Measurements from ENCODE around the gene FGD5.

Gene FGD5

GRCh38 chr3:14947886-14948608, 129.3 kb downstream of the FGD5 start:
- TF ChIP-seq GATA3 (IDR thresholded peaks at IDR 0.05; ENCODE audit: low read depth, low read length) = no peak
- TF ChIP-seq GATA2 (IDR thresholded peaks at IDR 0.05; ENCODE audit: low read depth, low read length) = no peak

GRCh38 chr3:14948609-14949038, 129.9 kb downstream of the FGD5 start:
- TF ChIP-seq GATA3 (IDR thresholded peaks at IDR 0.05; ENCODE audit: low read depth, low read length) (no peak), GATA2 (IDR thresholded peaks at IDR 0.05; ENCODE audit: low read depth, low read length) (no peak)

GRCh38 chr3:14949126-14949525, 130.4 kb downstream of the FGD5 start:
- TF ChIP-seq GATA2 (IDR thresholded peaks at IDR 0.05; ENCODE audit: low read depth, low read length) (no peak), GATA3 (IDR thresholded peaks at IDR 0.05; ENCODE audit: low read depth, low read length) (no peak)

- TF ChIP-seq GATA3 (IDR thresholded peaks at IDR 0.05; ENCODE audit: low read depth, low read length) = no peak
- no peak for TF ChIP-seq GATA2 (IDR thresholded peaks at IDR 0.05; ENCODE audit: low read depth, low read length)
Observed at GRCh38 chr3:14950274-14950673, 131.5 kb downstream of the FGD5 start.

GRCh38 chr3:14957153-14957552, 138.4 kb downstream of the FGD5 start:
- TF ChIP-seq GATA2 (IDR thresholded peaks at IDR 0.05; ENCODE audit: low read depth, low read length) = no peak
- no peak for TF ChIP-seq GATA3 (IDR thresholded peaks at IDR 0.05; ENCODE audit: low read depth, low read length)

GRCh38 chr3:14957925-14958324, 139.2 kb downstream of the FGD5 start:
- TF ChIP-seq GATA2 (IDR thresholded peaks at IDR 0.05; ENCODE audit: low read depth, low read length) (no peak), GATA3 (IDR thresholded peaks at IDR 0.05; ENCODE audit: low read depth, low read length) (no peak)

- TF ChIP-seq GATA3 (IDR thresholded peaks at IDR 0.05; ENCODE audit: low read depth, low read length) (no peak), GATA2 (IDR thresholded peaks at IDR 0.05; ENCODE audit: low read depth, low read length) (no peak)
Observed at GRCh38 chr3:14959359-14959943, 140.7 kb downstream of the FGD5 start.

- no peak for TF ChIP-seq GATA3 (IDR thresholded peaks at IDR 0.05; ENCODE audit: low read depth, low read length)
- TF ChIP-seq GATA2 (IDR thresholded peaks at IDR 0.05; ENCODE audit: low read depth, low read length) = no peak
Observed at GRCh38 chr3:14962762-14963161, 144.0 kb downstream of the FGD5 start.

- TF ChIP-seq GATA2 (IDR thresholded peaks at IDR 0.05; ENCODE audit: low read depth, low read length) (no peak), GATA3 (IDR thresholded peaks at IDR 0.05; ENCODE audit: low read depth, low read length) (no peak)
Observed at GRCh38 chr3:14967285-14967684, 148.5 kb downstream of the FGD5 start.

- TF ChIP-seq GATA3 (IDR thresholded peaks at IDR 0.05; ENCODE audit: low read depth, low read length) (no peak), GATA2 (IDR thresholded peaks at IDR 0.05; ENCODE audit: low read depth, low read length) (no peak)
Observed at GRCh38 chr3:14969671-14970070, 150.9 kb downstream of the FGD5 start.

- TF ChIP-seq GATA3 (IDR thresholded peaks at IDR 0.05; ENCODE audit: low read depth, low read length) (no peak), GATA2 (IDR thresholded peaks at IDR 0.05; ENCODE audit: low read depth, low read length) (no peak)
Observed at GRCh38 chr3:14976317-14976716, 157.6 kb downstream of the FGD5 start.

- no peak for TF ChIP-seq GATA2 (IDR thresholded peaks at IDR 0.05; ENCODE audit: low read depth, low read length)
- no peak for TF ChIP-seq GATA3 (IDR thresholded peaks at IDR 0.05; ENCODE audit: low read depth, low read length)
Observed at GRCh38 chr3:14980689-14981088, 161.9 kb downstream of the FGD5 start.
